D721Med (cell line): Measurements from ENCODE around the gene ABLIM1.

ENCODE experiments used
- DNase-seq: peaks from one replicate; pipeline ENCODE4 v3.0.0; 2011; ENCODE audit warnings: low spot score; ENCODE audit not compliant: insufficient read length
- FAIRE-seq: peaks from 2 replicates; lab custom pipeline; 2011; peaks lifted over from hg19 to GRCh38; lab: Jason Lieb, UNC
- TF ChIP-seq, protein P1 (sequence below): IDR thresholded peaks from 2 replicates; pipeline ENCODE4 v1.5.1; 2012; ENCODE audit warnings: mild to moderate bottlenecking, control low read depth; ENCODE audit not compliant: insufficient read depth; ENCODE audit errors: missing control alignments

The ABLIM1 gene

DNA sequence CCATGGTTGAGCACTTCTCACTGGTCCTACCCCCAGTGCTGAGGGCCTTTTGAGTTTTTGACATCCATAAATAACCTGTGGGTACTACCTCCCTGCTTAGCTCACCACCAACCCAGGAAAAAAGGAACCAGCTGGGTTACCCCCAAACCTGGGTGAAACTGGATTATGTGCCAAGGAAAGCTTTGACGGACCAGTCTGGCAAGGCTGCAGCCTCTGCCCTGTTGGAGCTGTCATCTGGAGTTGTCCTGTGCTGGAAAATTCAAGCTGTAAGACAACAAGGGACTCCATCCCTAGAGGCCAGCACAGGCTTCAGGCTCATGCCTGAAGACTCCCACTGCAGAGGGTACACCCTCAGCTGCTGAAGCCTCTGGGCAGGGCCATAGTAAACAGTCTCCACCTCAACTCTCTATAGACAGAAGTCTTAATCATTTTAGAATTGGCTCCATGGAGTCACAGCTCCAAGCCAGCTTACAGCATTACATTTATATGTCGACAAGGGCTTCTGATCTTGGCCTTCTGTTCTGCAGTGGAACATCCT, 138.2 kb downstream of the ABLIM1 start:
- TF ChIP-seq, protein P1, sequence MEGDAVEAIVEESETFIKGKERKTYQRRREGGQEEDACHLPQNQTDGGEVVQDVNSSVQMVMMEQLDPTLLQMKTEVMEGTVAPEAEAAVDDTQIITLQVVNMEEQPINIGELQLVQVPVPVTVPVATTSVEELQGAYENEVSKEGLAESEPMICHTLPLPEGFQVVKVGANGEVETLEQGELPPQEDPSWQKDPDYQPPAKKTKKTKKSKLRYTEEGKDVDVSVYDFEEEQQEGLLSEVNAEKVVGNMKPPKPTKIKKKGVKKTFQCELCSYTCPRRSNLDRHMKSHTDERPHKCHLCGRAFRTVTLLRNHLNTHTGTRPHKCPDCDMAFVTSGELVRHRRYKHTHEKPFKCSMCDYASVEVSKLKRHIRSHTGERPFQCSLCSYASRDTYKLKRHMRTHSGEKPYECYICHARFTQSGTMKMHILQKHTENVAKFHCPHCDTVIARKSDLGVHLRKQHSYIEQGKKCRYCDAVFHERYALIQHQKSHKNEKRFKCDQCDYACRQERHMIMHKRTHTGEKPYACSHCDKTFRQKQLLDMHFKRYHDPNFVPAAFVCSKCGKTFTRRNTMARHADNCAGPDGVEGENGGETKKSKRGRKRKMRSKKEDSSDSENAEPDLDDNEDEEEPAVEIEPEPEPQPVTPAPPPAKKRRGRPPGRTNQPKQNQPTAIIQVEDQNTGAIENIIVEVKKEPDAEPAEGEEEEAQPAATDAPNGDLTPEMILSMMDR, result no peak
- DNase-seq, result no peak
- no peak for FAIRE-seq

DNA sequence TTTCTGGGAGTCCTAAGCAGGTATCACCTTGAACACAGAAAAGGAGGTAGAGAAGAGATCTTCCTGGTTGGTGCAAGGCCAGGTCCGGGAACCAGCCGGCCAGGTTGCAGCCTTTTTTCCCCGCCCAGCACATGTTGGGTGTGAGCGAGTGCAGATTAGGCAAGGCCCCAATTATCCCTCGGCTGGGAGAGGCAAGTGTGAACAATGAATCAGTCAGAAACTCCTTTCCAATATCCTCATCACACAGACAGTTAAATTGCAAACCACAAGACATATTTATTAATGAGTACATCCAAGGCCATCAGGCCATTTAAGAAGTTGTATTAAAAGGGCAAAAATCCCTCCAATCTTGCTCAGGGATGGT, 138.8 kb downstream of the ABLIM1 start:
- DNase-seq (no peak), FAIRE-seq (no peak)
- TF ChIP-seq, protein P1, result no peak

DNA sequence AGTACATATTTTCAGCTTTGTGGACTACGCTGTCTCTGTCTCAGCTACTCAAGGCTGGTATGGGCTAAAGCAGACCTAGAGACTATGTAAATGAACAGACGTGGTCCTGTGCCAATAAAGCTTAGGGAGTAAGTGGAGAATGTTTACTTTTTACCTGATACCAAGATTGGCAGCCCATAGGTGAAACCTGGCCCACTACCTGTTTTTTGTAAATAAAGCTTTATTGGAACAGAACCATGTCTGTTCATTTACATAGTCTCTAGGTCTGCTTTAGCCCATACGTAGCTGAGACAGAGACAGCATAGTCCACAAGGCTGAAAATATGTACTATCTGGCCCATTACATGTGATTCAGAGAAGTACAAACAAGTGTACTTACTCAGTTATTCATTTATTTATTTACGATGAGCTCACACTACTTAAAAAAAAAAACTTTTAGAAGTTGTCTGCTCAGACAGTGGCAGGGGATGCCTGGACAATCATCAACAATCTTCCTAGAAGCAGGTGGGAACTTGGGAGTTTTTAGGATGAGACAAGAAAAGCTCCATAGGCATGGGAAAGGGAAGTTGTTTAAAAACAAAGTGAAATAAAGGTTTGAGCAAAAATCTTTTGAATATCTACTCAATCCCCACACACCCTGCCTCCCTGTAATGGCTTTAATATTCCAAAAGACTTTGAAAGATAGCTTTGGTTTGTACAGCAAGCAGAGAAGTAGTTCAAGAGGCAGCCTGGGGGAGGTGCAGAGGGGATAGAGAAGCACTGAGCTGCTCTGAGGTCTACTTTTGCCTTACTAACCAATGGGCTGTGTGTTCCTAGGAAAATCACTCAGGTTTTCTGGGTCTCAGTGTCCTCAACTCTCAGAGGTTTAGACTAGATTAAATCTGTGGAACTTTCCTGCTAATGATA, 139.4 kb downstream of the ABLIM1 start:
- DNase-seq (no peak), FAIRE-seq (no peak)
- TF ChIP-seq, protein P1, result no peak

DNA sequence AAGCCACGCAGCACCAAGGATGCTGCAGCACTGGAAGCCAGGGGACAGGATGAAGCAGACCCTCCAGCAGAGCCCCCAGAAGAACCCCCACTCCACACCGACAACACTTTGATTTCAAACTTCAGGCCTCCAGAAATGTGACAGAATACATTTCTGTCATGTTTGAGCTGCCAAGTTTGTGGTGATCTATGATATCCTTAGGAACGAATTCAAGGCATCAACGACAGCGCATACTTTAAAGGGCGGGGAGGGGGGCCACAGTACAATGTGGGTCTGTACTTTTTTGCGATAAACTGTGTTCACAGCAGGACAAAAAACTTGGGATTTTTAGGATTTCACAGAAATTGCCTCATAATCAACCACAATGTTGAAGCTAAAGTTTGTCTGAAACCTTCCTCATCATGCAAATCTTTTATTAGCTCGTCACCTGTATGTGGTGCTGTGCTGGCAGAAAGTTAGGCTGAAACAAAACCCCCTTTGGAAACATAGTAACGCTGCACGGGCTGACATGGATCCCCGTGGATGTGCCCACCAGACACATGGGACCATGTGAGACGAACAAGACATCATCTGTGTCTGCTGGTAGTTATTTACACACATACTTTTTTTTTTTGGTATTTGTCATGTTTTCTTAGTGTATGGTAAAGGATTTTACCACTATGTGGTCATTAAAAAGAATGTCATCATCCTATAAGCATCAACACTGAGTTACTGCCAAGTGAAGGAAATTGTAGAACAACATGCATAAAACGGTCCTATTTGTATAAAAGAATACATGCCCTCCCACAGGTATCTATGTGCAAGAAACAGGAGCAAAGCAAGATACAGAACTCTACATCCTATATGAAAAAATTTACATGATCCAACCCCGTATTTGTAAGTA, 140.5 kb downstream of the ABLIM1 start:
- TF ChIP-seq, protein P1, result no peak
- DNase-seq (no peak), FAIRE-seq (no peak)

DNA sequence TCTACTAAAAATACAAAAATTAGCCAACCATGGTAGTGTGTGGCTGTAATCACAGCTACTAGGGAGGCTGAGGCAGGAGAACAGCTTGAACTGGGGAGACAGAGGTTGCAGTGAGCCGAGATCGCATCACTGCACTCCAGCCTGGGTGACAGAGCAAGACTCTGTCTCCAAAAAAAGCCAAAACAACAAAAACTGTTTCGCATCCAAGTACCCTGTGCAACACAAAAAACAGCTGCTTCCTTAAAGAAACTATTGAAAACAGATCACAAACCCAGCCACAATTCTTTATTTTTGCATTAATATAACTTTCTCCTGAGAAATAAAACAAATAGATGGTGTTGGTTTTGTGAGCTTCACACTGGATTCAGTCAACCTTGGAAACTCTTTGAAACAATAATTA, 141.7 kb downstream of the ABLIM1 start:
- TF ChIP-seq, protein P1, result no peak
- no peak for FAIRE-seq

DNA sequence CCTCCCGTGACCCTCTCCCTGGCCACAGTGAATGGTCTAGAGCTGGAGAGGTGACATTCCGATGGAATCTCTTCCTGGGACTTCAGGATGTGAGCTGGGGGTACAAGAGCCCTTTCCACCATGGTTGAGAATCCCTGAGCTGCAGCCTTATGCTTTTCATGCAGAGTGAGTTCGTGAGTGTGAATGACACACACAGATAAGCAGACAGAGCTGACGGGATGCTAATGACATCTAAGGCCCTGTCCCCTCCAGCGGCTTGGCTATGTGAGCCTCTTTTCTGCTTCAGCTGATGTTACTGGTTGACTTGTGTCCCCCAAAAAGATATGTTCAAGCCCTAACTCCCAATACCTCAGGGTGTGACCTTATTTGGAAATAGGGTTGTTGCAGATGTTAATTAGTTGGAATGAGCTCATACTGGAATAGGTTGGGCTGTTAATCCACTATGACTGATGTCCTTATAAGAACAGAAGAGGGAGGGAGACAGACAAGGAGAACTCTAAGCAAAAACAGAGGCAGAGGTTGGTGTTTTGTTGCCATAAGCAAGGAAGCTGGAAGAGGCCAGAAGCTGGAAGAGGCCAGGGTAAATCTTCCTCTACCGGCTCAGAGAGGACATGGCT, 142.7 kb downstream of the ABLIM1 start:
- TF ChIP-seq, protein P1, result no peak
- no peak for FAIRE-seq
- DNase-seq, result no peak

More for the DNA sequence above, 141.7 kb downstream of the ABLIM1 start:
- DNase-seq, result no peak
